Measurements from ENCODE around the gene PADI3. TPM values are rescaled to one million over a fixed set of nuclear protein-coding genes. Genes with fewer than 3 reads are reported as not detected.
A peak's percentile ranks its signal among the peaks of the same experiment; 100 is the strongest.
"Not testable (repeated sequence)": the region's sequence is repeated elsewhere in the genome, so short reads cannot be mapped to it uniquely, and the experiment has no call there.

The PADI3 gene
- total RNA-seq, 1 donor from 2014 or later: not detected

DNA sequence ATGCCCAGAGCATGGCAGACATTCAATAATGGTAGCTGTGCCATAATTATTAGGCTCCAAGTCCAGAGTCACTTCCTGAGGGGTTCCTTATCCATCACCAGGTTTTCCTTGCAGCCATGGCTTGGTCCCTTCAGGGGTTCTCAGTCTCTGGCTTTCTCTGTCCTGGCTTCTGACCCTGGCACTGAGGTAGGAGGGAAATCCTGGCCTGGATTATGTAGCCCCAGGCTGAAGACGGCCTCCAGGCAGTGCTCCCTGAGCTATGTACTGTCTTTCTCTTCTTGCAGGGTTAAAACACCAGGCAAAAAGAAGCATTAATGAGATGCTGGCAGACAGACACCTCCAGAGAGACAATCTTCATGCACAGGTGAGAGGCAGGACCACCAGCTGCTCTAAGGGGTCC is 9.5 kb upstream of the PADI3 start:
- DNase-seq (ENCODE audit: low spot score) (no peak), ATAC-seq (peak; percentile 69)

- ATAC-seq; DNase-seq (ENCODE audit: low spot score): not testable (repeated sequence)
Measured at GRCh38 chr1:17241011-17241779, 7.7 kb upstream of the PADI3 start.

DNA sequence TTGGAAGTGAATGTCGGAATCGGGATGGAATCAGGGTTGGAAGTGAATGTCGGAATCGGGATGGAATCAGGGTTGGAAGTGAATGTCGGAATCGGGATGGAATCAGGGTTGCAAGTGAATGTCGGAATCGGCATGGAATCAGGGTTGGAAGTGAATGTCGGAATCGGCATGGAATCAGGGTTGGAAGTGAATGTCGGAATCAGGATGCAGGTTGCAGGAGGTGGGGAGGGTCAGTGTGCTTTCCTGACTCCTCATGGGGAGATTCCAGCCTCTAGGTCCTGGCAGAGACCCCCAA is 7.2 kb upstream of the PADI3 start:
- not testable (repeated sequence) for ATAC-seq

DNA sequence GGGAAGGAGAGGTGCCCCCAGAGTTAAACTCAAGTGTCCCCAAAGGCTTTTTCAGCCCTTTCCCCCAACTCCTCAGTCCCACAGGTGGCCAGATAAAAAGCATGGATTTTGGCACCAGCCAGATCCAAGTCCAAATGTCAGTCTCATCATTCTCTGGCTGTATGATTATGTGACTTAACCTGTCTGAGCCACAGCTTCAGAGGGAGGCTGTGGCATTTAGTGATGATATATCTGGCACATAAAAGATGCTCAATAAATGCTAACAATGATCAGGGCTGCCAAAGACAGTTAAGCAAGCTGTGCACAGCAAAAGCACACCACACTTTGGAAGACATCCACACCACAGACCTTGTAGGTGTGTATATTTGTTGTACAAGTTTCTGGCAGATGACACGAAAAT is 5.6 kb upstream of the PADI3 start:
- ATAC-seq (no peak), DNase-seq (ENCODE audit: low spot score) (no peak)

More for the DNA sequence above, 7.2 kb upstream of the PADI3 start:
- DNase-seq (ENCODE audit: low spot score): not testable (repeated sequence)

- DNase-seq (ENCODE audit: low spot score): no peak
- ATAC-seq: no peak
Measured at GRCh38 chr1:17244821-17245740, 3.8 kb upstream of the PADI3 start.

- ATAC-seq: no peak
- no peak for DNase-seq (ENCODE audit: low spot score)
Measured at GRCh38 chr1:17245816-17246325, 3.0 kb upstream of the PADI3 start.

DNA sequence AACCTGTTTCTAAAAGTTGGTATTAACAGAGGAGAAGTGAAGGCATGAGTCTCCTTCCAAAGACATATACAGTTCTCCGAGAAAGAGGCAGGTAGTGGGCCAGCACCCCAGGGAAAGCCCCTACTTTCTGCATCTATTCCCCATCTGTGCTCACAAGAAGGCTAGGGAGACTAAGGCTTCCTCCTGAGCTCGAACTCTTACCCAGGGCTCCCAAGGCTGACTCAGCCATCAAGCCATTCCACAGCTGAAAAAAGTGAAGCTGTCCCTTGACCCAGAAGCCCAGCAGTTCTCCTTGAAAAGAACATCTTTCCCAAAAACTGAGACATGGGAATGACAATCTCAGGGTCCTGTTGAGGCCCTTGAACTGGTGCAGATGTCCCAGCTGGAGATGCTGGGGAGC is 1.9 kb upstream of the PADI3 start:
- no peak for ATAC-seq

DNA sequence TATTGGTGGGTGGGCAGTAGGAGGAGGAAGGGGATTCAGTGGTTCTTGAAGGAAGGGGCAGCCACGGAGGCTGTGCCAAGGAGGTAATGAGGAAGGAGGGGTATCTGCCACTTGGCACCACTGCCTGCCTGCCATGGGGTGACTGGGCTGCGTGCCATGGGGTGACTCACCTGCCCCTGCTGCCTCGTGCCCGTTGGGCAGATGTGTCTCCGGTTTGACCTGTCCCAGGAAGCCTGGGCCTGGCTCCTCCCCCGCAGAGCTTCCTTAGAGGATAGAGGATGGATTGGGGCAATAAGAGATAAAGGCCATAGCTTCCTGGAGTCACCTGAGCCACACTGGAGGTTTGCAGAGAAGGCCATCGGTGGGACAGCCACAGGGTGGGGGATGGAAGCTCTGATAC is 1.7 kb downstream of the PADI3 start:
- no peak for DNase-seq (ENCODE audit: low spot score)
- ATAC-seq: no peak

More for the DNA sequence above, 1.9 kb upstream of the PADI3 start:
- DNase-seq (ENCODE audit: low spot score): no peak

GRCh38 chr1:17251246-17251645 is 2.3 kb downstream of the PADI3 start:
- ATAC-seq (no peak), DNase-seq (ENCODE audit: low spot score) (no peak)

GRCh38 chr1:17251701-17252376 is 2.9 kb downstream of the PADI3 start:
- DNase-seq (ENCODE audit: low spot score): no peak
- no peak for ATAC-seq

DNA sequence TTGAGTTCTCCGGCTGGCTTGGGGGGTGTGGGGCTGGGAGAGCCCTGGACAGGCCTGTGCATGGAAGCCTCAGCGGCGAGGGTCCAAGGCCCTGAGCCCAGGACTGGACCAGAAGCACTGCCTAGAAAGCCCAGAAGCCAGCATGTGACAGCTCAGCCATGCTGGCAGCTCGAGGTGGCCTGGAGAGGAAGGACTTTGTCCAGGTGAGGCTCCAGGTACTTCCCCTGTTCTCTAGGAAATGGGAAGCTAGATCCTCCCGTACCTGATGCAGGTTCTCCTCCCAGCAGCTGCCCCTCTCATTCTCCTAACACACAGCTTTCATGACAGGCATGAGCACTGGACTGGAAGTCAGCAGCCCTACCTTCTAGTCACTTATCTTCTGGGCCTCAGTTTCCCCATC is 6.4 kb downstream of the PADI3 start:
- no peak for ATAC-seq
- no peak for DNase-seq (ENCODE audit: low spot score)

DNA sequence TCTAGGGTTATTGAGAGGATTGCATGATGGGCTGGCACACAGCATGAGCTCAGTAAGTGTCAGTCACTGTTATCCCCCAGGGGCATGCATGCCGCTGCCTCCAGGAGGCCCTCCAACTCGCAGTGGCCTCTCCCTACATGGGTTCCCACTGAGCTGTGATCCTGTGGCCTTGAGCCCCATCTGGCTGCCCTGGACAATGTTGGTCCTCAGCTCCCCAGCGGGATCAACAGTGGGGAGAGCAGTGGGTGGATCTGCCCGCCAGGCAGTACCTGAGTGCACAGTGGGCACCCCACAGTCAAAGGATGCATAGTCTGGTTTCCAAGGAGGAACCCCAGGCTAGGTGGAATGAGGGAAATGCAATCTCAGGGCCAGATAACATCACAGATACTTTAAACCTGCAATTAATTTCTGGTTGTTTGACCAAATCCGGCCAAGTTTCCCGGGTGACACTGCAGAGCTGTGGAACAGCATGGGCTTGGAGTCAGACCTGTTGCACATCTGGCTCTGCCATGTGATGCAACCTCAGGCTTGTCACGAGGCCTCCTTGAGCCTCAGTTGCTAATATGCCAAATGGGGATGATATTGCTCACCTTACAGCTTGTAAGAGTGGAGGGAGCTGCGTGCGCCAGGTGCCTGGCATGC is 9.3 kb downstream of the PADI3 start:
- DNase-seq (ENCODE audit: low spot score) (no peak), ATAC-seq (no peak)

DNA sequence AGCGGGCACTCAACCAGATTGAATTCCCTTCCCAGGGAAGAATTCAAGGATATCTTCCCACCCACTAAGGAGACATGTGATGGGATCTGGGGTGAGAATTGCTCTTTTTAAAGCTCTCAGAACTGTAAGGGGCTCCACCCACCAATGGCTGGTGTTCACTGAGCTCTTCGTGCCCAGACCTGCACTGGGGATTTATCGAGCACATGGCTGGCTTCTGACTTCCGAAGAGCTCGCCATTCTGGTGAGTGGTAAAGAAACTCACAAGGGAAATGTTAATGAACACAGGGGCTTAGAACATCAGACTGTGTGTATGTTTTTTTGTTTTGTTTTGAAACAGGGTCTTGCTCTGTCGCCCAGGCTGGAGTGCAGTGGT is 9.8 kb downstream of the PADI3 start:
- DNase-seq (ENCODE audit: low spot score) (no peak), ATAC-seq (no peak)

DNA sequence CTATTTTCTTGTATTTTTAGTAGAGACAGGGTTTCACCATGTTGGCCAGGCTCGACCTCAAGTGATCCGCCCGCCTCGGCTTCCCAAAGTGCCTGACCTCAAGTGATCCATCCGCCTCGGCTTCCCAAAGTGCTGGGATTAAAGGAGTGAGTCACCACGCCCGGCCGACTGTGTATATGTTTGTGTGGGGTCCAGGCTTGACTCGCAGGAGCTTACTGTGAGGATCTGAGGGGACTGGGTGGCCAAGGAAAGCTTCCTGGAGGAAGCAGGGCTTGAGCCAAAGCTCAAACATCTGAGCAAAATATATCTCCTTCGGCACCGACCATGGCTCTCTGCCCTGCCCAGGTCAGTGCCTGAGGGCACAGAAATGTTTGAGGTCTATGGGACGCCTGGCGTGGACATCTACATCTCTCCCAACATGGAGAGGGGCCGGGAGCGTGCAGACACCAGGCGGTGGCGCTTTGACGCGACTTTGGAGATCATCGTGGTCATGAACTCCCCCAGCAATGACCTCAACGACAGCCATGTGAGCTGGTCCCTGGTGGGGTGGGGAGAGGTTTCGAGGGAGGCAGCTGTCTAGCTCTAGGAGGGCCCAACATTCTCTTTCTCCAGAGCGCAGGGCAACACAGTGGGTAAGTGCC is 10.5 kb downstream of the PADI3 start:
- no peak for ATAC-seq

DNA sequence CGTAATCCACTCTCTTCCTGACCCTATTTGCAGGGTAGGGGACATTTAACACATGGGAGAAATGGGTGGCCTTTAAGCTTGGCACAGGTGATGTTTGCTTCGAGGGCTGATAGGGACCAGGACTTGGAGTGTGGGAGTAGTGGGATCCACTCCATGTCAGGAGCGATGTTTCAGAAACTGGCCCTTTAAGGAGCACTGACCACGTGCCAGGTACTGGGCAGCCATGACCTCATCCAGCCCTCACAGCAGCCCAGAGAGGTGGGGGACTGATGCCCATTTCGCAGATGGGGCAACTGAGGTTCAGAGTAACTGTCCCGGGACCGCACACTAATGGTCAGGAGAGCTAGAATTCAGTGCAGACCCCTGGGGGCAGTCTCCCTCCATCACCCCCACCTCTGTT is 11.4 kb downstream of the PADI3 start:
- ATAC-seq: no peak
- no peak for DNase-seq (ENCODE audit: low spot score)

More for the DNA sequence above, 10.5 kb downstream of the PADI3 start:
- DNase-seq (ENCODE audit: low spot score): no peak

DNA sequence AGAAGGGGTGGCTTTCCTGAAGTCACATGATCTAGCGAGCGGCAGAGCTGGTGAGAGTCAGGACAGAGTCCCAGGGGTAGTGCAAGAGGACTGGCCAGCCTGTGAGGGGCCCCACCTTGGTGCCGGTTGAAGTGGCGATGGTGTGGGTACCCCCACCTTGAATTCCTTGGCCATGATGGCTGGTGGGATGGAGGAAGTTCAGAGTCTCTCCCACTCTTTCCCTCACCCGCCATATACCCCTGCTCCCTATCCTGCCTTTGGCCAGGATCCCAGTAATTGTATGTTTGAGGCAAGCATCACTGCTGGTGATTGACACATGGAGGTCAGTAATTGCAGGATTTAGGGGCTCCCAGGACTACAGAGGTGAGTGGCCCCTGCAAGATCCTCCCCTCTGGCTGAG is 11.8 kb downstream of the PADI3 start:
- no peak for ATAC-seq
- no peak for DNase-seq (ENCODE audit: low spot score)

DNA sequence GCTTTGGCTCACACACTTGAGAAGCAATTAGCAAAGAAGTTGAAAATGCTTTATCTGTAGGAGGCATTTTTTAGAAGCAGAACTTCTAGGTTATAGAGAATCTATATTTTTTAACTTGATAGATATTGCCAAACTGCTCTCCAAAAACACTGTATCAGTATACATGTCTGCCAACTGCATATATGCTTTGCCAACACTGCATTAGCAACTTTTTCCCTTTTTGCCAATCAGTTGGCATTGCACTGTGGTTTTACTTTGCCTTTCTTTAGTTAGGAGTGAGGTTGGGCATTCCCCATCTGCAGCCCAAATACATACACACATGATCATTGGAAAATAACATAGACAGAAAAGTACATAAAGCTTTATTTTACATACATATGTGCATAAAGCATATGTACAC is 15.0 kb downstream of the PADI3 start:
- ATAC-seq: no peak
- no peak for DNase-seq (ENCODE audit: low spot score)

DNA sequence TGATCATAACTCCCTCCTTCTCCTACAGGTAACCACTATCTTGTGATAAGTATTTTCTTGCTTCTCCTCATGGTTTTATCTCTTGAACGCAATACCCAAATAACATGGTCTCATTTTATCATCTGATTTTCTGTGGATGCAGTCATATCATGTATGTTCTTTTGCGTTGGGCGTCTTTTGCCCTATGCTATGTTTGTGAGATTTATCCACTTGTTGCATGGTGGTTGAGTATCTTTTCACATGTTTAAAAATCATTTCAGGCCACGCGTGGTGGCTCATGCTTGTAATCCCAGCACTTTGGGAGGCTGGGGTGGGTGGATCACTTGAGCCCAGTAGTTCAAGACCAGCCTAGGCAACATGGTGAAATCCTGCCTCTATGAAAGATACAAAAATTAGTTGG is 15.6 kb downstream of the PADI3 start:
- DNase-seq (ENCODE audit: low spot score): no peak
- no peak for ATAC-seq

GRCh38 chr1:17265162-17265561 is 16.3 kb downstream of the PADI3 start:
- no peak for DNase-seq (ENCODE audit: low spot score)
- no peak for ATAC-seq

DNA sequence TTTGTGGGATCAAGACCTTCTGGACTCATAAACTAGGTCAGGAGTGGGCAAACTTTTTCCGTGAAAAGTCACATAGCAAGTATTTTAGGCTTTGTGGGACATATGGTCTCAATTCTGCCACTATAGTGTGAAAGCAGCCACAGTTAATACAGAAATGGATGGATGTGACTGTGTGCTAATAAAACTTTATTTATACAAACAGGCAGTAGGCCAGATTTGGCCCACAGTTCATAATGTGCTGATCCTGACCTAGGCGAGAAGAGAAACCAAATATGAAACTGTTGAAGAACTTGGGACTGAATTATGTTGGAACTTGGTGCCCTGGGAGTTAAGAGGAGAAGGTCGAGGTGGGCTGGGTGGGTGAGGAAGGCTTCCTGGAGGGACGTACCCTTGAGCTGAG is 17.1 kb downstream of the PADI3 start:
- no peak for DNase-seq (ENCODE audit: low spot score)

More for the DNA sequence above, 17.1 kb downstream of the PADI3 start:
- ATAC-seq: no peak

Data from left lobe of liver (tissue), 2 donors.